Panc1 (cell line): ENCODE measurements around the gene PHC2. TPM values are rescaled to one million over a fixed set of nuclear protein-coding genes. Genes with fewer than 3 reads are reported as not detected.

Experiments used
- ATAC-seq: fragments of 200-7000 bp; cut with Tn5 transposase; 2 replicates; pipeline ENCODE4 v1.9.1; 2020; ENCODE audit warnings: mild to moderate bottlenecking, moderate library complexity
- BruUV-seq: library from RNA; stranded (reverse); fragments of 400-500 nt; replicated peaks from 2 replicates; lab custom pipeline; 2021; lab: Mats Ljungman, UMichigan
- CTCF ChIA-PET: fragments of 300-600 bp; sonication (Branson Sonifier 250); formaldehyde crosslinking; loops from one replicate; lab custom pipeline; 2022; ENCODE audit warnings: antibody characterized with exemption; lab: Charles Lee
- POLR2A ChIA-PET: fragments of 300-600 bp; sonication (Branson Sonifier 250); formaldehyde crosslinking; loops from one replicate; lab custom pipeline; 2022; ENCODE audit warnings: antibody characterized with exemption; lab: Charles Lee
- DNase-seq: peaks from one replicate; pipeline ENCODE4 v3.0.0-alpha.2; 2010; ENCODE audit warnings: low read depth, low spot score
- H3K27ac ChIP-seq: 2 replicates; pipeline ENCODE4 v1.5.1; 2011; ENCODE audit warnings: mild to moderate bottlenecking, low read length, inconsistent platforms
- H3K27me3 ChIP-seq: fragments of 200-500 bp; sonication (Bioruptor generic); 2 replicates; pipeline ENCODE4 v1.6.0; 2014; ENCODE audit warnings: low read length, inconsistent platforms; ENCODE audit not compliant: control insufficient read depth, insufficient read depth
- H3K36me3 ChIP-seq: fragments of 200-500 bp; sonication (Bioruptor generic); 2 replicates; pipeline ENCODE4 v1.5.1; 2014; ENCODE audit warnings: inconsistent platforms, mild to moderate bottlenecking, low read length, moderate library complexity; ENCODE audit not compliant: control insufficient read depth, insufficient read depth
- H3K4me1 ChIP-seq: 2 replicates; pipeline ENCODE4 v1.5.1; 2011; ENCODE audit warnings: inconsistent platforms, mild to moderate bottlenecking, low read length, moderate library complexity; ENCODE audit not compliant: control insufficient read depth, insufficient read depth
- H3K4me3 ChIP-seq, 2 experiments: 2 replicates each; pipeline ENCODE4 v1.5.1; 2011 to 2012; ENCODE audit warnings: low read depth in 2 of 2, low read length in 2 of 2, mild to moderate bottlenecking in 2 of 2, inconsistent platforms in 1 of 2, moderate library complexity in 1 of 2
- H3K9me3 ChIP-seq: fragments of 200-500 bp; sonication (Bioruptor generic); 2 replicates; pipeline ENCODE4 v1.5.1; 2014; ENCODE audit warnings: low read depth, mild to moderate bottlenecking, inconsistent platforms, low read length, moderate library complexity; ENCODE audit not compliant: control insufficient read depth, insufficient read depth
- CTCF ChIP-seq: fragments of 450-650 bp; IDR thresholded peaks from 2 replicates; pipeline ENCODE4 v1.5.1; 2017; ENCODE audit warnings: mild to moderate bottlenecking
- POLR2AphosphoS5 ChIP-seq: IDR thresholded peaks from 2 replicates; pipeline ENCODE4 v1.6.1; 2012; ENCODE audit warnings: mild to moderate bottlenecking, low read depth, low read length, moderate library complexity
- REST ChIP-seq, 2 experiments: IDR thresholded peaks; 2 replicates each; pipeline ENCODE4 v1.6.1; 2011 to 2012; ENCODE audit warnings: low read depth in 2 of 2, control low read depth in 1 of 2, low read length in 1 of 2, mild to moderate bottlenecking in 1 of 2, moderate library complexity in 1 of 2; ENCODE audit not compliant: insufficient read depth in 1 of 2
- SIN3A ChIP-seq: IDR thresholded peaks from 2 replicates; pipeline ENCODE4 v1.6.1; 2012; ENCODE audit warnings: low read depth, mild to moderate bottlenecking, low read length, moderate library complexity, borderline replicate concordance; ENCODE audit not compliant: insufficient read depth
- TCF7L2 ChIP-seq: IDR thresholded peaks from 2 replicates; pipeline ENCODE4 v1.6.1; 2011; ENCODE audit warnings: mild to moderate bottlenecking, low read depth, low read length, inconsistent platforms
- in situ Hi-C: cut with HindIII; loops from 2 replicates; pipeline ENCODE4 v1.10.0; 2016; ENCODE audit warnings: low sequenced_read_pairs, low pct_unique_long_range_greater_than_20kb
- intact Hi-C: fragments of 100-400 bp; cut with micrococcal nuclease; formaldehyde crosslinking; loops from one replicate; pipeline ENCODE4 v1.10.0; 2022; ENCODE audit not compliant: unreplicated experiment
- total RNA-seq: library from RNA; stranded (reverse); gene quantifications from one replicate; pipeline ENCODE4 v1.2.1, GENCODE V29; 2021; ENCODE audit not compliant: unreplicated experiment

PHC2 gene
- total RNA-seq, 1 experiment from 2014 or later: 122 TPM

GRCh38 chr1:33280091-33280661 lies 150.7 kb downstream of the PHC2 start:
- ChIA-PET CTCF (no interaction called here), POLR2A (no interaction called here)
- Histone ChIP-seq H3K27me3 (no peaks in the 10 kb centered on the region), H3K9me3 (no peaks in the 10 kb centered on the region), H3K27ac (no peak overlapping the region), H3K36me3 (no peaks in the 10 kb centered on the region), H3K4me1 (no peaks in the 10 kb centered on the region), H3K4me3 (no peak overlapping the region)
- in situ Hi-C loops (no loop called here), intact Hi-C loops (no loop called here)
- no TSS peak for BruUV-seq
- ATAC-seq (no peak), DNase-seq (no peak)
- TF ChIP-seq SIN3A (no peak), CTCF (no peak), POLR2AphosphoS5 (no peak), TCF7L2 (no peak), REST (IDR thresholded peaks at IDR 0.05; ENCODE audit: insufficient read depth in 1 of 2, low read depth in 2 of 2, low read length in 1 of 2) (no peak)

GRCh38 chr1:33277488-33278084 lies 153.3 kb downstream of the PHC2 start:
- in situ Hi-C loops (no loop called here), intact Hi-C loops (no loop called here)
- Histone ChIP-seq H3K27me3 (no peaks in the 10 kb centered on the region), H3K27ac (no peak overlapping the region), H3K4me1 (no peaks in the 10 kb centered on the region), H3K9me3 (no peaks in the 10 kb centered on the region), H3K4me3 (no peak overlapping the region), H3K36me3 (no peaks in the 10 kb centered on the region)
- no peak for TF ChIP-seq TCF7L2
- no peak for TF ChIP-seq REST (IDR thresholded peaks at IDR 0.05; ENCODE audit: insufficient read depth in 1 of 2, low read depth in 2 of 2, low read length in 1 of 2)
- TF ChIP-seq POLR2AphosphoS5: no peak
- no peak for TF ChIP-seq SIN3A
- TF ChIP-seq CTCF: no peak
- no TSS peak for BruUV-seq
- ChIA-PET CTCF (no interaction called here), POLR2A (no interaction called here)
- ATAC-seq (no peak), DNase-seq (no peak)
